Left kidney (tissue), 2 donors: ENCODE measurements around the gene ALDH2. TPM values are rescaled to one million over a fixed set of nuclear protein-coding genes. Genes with fewer than 3 reads are reported as not detected.
"Not testable (repeated sequence)": the region's sequence is repeated elsewhere in the genome, so short reads cannot be mapped to it uniquely, and the experiment has no call there.

ENCODE experiments used
- DNase-seq: peaks from one replicate; pipeline ENCODE4 v3.0.0-alpha.2; 2013
- polyA plus RNA-seq: library from polyadenylated mRNA; unstranded; fragments of 120-200 nt; gene quantifications from one replicate; pipeline ENCODE4 v1.2.1, GENCODE V29; 2013; ENCODE audit not compliant: insufficient read length

The ALDH2 gene
- polyA plus RNA-seq, 1 donor: 91.9 TPM

DNA sequence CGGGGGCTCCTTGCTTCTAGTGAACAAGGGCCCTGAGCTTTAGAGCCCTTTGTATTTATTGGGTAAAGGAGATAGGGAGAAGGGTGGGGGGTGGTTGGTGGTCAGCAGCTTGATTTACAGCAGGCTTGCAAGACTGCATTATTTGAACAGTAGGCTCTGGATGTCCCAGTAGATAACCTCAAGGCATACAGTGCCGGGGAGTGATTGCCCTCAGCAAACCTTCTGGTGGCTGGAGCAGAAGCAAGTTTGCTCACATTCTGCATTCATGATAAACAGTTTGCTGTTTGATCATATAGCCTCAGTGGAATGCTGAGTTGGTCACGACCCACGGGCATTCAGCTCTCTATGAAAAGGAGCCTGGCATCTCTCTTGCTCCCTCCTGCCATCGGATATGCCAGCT is 58.8 kb downstream of the ALDH2 start:
- DNase-seq: no peak

GRCh38 chr12:111826316-111826715 is 59.6 kb downstream of the ALDH2 start:
- no peak for DNase-seq

GRCh38 chr12:111826992-111827391 is 60.3 kb downstream of the ALDH2 start:
- DNase-seq: no peak

GRCh38 chr12:111827907-111828306 is 61.2 kb downstream of the ALDH2 start:
- no peak for DNase-seq

DNA sequence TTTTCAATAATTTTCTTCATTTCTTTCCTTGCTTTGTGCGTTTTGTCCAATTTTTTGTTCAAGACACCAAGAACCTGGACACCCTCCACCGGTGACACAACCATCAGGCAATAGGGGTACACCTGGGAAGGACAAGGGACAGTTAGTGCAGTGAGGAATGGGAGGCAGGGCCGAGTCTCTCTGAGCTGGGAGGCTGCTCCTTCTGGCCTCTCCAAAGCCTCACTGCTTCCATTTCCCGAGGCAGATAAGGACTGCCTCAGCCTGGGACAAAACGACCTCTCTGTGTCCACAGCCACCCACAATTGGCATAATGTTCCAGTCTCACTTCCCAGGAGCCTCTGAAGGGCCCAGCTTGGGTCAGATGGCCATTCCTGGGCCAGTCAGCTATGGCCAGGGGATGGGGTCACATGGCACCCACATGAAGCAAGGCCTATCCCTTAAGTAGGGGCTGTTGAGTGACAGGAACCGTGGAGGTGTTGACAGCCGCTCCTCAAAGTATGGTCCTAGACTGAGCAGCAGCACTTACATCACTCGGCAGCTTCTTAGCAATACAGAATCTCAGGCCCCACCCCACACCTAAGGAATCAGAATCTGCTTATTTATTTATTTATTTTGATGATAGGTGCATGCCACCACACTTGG is 61.7 kb downstream of the ALDH2 start:
- no peak for DNase-seq

DNA sequence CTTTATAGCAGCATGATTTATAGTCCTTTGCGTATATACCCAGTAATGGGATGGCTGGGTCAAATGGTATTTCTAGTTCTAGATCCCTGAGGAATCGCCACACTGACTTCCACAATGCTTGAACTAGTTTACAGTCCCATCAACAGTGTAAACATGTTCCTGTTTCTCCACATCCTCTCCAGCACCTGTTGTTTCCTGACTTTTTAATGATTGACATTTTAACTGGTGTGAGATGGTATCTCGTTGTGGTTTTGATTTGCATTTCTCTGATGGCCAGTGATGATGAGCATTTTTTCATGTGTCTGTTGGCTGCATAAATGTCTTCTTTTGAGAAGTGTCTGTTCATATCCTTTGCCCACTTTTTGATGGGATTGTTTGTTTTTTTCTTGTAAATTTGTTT is 62.9 kb downstream of the ALDH2 start:
- not testable (repeated sequence) for DNase-seq

GRCh38 chr12:111834740-111835386 is 68.1 kb downstream of the ALDH2 start:
- not testable (repeated sequence) for DNase-seq

GRCh38 chr12:111835531-111836181 is 68.9 kb downstream of the ALDH2 start:
- not testable (repeated sequence) for DNase-seq

GRCh38 chr12:111838353-111838752 is 71.6 kb downstream of the ALDH2 start:
- no peak for DNase-seq

DNA sequence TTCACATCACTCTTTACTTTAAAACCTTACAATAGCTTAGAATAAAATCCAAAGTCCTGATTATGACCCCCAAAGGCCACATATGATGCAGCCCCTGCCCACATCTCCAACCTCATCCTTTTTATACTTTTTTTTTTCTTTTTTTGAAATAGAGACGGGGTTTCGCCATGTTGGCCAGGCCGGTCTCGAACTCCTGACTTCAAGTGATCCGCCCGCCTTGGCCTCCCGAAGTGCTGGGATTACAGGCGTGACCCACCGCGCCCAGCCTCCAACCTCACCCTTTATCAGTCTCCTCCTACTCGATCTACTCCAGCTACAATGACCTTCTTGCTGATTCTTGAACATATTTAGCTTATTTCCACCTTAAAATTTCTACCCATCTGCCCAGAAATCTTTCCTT is 74.1 kb downstream of the ALDH2 start:
- DNase-seq: no peak

GRCh38 chr12:111841236-111841749 is 74.6 kb downstream of the ALDH2 start:
- DNase-seq: peak; percentile 13

DNA sequence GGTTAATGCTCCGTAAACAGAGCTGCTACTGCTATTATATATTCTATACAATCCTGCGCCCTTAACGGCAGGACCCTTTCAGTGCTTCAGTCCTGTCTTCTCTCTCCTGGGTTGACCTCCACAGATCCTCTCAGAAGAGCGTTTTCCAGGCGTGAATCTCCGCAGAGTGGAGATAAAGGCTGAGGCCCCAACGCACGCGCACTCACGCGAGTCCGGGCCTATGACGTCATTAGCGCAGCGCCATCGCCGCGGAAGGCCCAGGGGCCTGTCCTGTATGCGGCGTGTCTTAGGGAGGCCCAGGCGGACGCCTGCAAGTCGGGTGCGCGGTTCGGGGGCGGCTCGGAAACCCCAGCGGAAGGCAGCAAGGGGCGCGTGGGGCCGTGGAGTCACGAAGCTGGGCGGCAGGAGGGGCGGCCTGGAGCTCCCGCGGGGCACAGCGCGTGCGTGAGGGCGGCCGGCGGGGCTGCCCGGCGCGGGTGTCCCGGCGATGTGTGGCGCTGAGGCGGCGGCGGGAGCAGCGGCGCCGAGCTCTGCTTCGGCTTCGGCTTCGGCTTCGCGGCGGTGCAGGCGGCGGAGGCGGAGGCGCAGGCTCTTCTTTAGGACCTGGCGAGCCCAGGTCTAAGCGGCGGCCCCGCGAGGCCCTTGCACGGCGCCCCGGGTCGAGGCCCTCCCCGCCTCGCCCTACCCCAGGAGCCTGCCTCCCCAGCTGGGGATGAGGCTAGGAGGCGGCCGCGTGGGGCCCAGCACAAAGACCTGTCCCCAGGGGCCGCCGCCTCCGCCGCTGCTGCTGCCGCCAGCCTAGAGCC is 75.2 kb downstream of the ALDH2 start, which contains the start of gene MAPKAPK5:
TSS of gene MAPKAPK5 (plus strand) at position 479 of the 806 bp plus-strand sequence. CDS start 506 bp downstream, outside the sequence.
- DNase-seq: peak; percentile 94

- peak; percentile 8 for DNase-seq
Measured at GRCh38 chr12:111842556-111843396, 76.0 kb downstream of the ALDH2 start.

DNA sequence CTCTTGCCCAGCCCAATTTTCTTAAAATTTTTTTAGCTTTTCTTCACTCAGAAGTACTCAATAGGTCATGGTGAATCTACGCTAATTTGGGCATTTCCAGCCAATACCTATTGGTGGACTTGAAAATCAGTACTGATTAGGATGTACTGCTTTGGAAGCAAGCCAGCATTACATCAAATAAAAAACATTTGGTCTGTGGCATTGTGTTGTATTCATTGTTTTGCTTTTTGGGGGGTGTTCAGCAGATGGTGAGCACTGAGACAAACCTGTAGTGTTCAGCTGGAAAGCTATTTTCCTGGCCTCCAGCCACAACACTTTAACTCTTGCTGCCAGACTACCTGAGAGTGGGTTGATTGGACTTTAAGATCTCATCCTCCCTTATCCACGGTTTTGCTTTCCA is 79.3 kb downstream of the ALDH2 start:
- no peak for DNase-seq

- DNase-seq: no peak
Measured at GRCh38 chr12:111850526-111850925, 83.8 kb downstream of the ALDH2 start.

DNA sequence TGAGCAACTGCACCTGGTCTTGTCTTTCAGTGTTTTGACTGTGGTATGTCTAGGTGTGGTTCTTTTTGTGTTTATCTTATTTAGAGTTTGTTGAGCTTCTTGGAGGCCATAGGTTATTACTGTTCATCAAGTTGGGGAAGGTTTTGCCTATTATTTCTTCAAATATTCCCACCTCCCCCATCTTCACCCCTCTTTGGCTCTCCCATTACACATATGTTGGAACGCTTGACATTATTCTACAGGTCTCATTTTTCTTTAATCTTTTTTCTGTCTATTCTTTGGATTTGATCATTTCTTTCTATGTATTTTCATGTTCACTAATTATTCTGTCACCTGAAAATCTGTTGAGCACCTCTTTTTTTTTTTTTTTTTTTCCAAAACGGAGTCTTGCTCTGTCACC is 91.5 kb downstream of the ALDH2 start:
- no peak for DNase-seq

DNA sequence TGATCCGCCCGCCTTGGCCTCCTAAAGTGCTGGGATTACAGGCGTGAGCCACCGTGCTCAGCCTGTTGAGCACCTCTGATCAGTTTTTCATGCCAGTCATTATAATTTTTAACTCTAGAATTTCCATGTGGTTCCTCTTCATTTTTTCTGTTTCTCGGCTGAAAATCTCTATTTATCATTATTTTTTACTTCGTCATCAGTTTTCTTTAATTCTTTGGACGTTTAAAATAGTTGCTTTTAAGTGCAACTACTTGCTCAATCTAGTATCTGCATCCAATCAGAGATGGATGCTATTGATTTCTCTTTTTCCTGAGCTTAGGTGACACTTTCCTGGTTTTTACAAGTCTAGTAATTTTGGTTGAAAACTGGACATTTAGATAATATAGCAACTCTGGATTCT is 92.0 kb downstream of the ALDH2 start:
- DNase-seq: no peak

- DNase-seq: no peak
Measured at GRCh38 chr12:111864913-111865312, 98.2 kb downstream of the ALDH2 start.
